Mesenchymal stem cell (in vitro differentiated cells and primary cell): Measurements from ENCODE around the gene CASTOR2.

Source experiments
- DNase-seq: peaks from one replicate; pipeline ENCODE4 v3.0.0-alpha.2; 2013
- H2AFZ ChIP-seq: one replicate; pipeline ENCODE4 v1.6.1; 2013; ENCODE audit warnings: low read depth, mild to moderate bottlenecking, control low read depth, inconsistent platforms, low read length, moderate library complexity
- H2AK5ac ChIP-seq: 2 replicates; pipeline ENCODE4 v1.6.1; 2013; ENCODE audit warnings: low read length, moderate library complexity, mild to moderate bottlenecking, inconsistent platforms; ENCODE audit not compliant: severe bottlenecking
- H2BK120ac ChIP-seq: one replicate; pipeline ENCODE4 v1.6.1; 2013; ENCODE audit warnings: low read depth, mild to moderate bottlenecking, inconsistent platforms, low read length, moderate library complexity
- H2BK12ac ChIP-seq, 2 experiments: one replicate each; pipeline ENCODE4 v1.6.1; 2013; ENCODE audit warnings: inconsistent platforms in 2 of 2, low read length in 2 of 2, mild to moderate bottlenecking in 2 of 2, moderate library complexity in 2 of 2, control low read depth in 1 of 2
- H2BK15ac ChIP-seq: one replicate; pipeline ENCODE4 v1.6.1; 2013; ENCODE audit warnings: mild to moderate bottlenecking, low read depth, inconsistent platforms; ENCODE audit not compliant: poor library complexity, severe bottlenecking
- H2BK5ac ChIP-seq: 2 replicates; pipeline ENCODE4 v1.6.1; 2013; ENCODE audit warnings: low read depth, mild to moderate bottlenecking, low read length, control low read depth, inconsistent platforms; ENCODE audit not compliant: poor library complexity, severe bottlenecking
- H3K14ac ChIP-seq, 2 experiments: one replicate each; pipeline ENCODE4 v1.6.1; 2013; ENCODE audit warnings: inconsistent platforms in 2 of 2, low read length in 2 of 2, control low read depth in 1 of 2, mild to moderate bottlenecking in 1 of 2, moderate library complexity in 1 of 2
- H3K18ac ChIP-seq, 2 experiments: one replicate each; pipeline ENCODE4 v1.6.1; 2013; ENCODE audit warnings: inconsistent platforms in 2 of 2, low read length in 2 of 2, control low read depth in 1 of 2, low read depth in 1 of 2, mild to moderate bottlenecking in 1 of 2
- H3K23ac ChIP-seq, 2 experiments: one replicate each; pipeline ENCODE4 v1.6.1; 2013; ENCODE audit warnings: inconsistent platforms in 2 of 2, low read length in 2 of 2, mild to moderate bottlenecking in 2 of 2, moderate library complexity in 2 of 2, control low read depth in 1 of 2
- H3K27ac ChIP-seq: 2 replicates; pipeline ENCODE4 v1.5.1; 2013; ENCODE audit warnings: mild to moderate bottlenecking, moderate library complexity, low read length, control low read depth, inconsistent platforms; ENCODE audit not compliant: poor library complexity, severe bottlenecking
- H3K27me3 ChIP-seq, 2 experiments: 2 replicates each; pipeline versions ENCODE4 v1.6.1 to v1.7.0; 2013; ENCODE audit warnings: low read length in 2 of 2, mild to moderate bottlenecking in 2 of 2, moderate library complexity in 2 of 2, control low read depth in 1 of 2, inconsistent platforms in 1 of 2; ENCODE audit not compliant: control insufficient read depth in 1 of 2, insufficient read depth in 1 of 2
- H3K36me3 ChIP-seq, 2 experiments: 2 replicates each; pipeline versions ENCODE4 v1.6.1 to v1.7.0; 2013; ENCODE audit warnings: low read length in 2 of 2, control low read depth in 1 of 2, inconsistent platforms in 1 of 2, low read depth in 1 of 2, mild to moderate bottlenecking in 1 of 2; ENCODE audit not compliant: insufficient read depth in 2 of 2, control insufficient read depth in 1 of 2
- H3K4ac ChIP-seq, 2 experiments: one replicate each; pipeline ENCODE4 v1.6.1; 2013; ENCODE audit warnings: inconsistent platforms in 2 of 2, low read length in 2 of 2, mild to moderate bottlenecking in 2 of 2, moderate library complexity in 2 of 2, control low read depth in 1 of 2, low read depth in 1 of 2
- H3K4me1 ChIP-seq: 2 replicates; pipeline ENCODE4 v1.6.1; 2013; ENCODE audit warnings: low read depth, low read length, control low read depth; ENCODE audit not compliant: control insufficient read depth, insufficient read depth
- H3K4me2 ChIP-seq: 2 replicates; pipeline ENCODE4 v1.6.1; 2013; ENCODE audit warnings: low read length, mild to moderate bottlenecking, inconsistent platforms; ENCODE audit not compliant: poor library complexity, severe bottlenecking
- H3K4me3 ChIP-seq, 2 experiments: 2 replicates each; pipeline versions ENCODE4 v1.5.1 to v1.7.0; 2013; ENCODE audit warnings: low read length in 2 of 2, mild to moderate bottlenecking in 2 of 2, control low read depth in 1 of 2, low read depth in 1 of 2; ENCODE audit not compliant: insufficient read depth in 1 of 2
- H3K79me1 ChIP-seq: replicated peaks from 2 replicates; pipeline ENCODE4 v1.6.1; 2013; ENCODE audit warnings: mild to moderate bottlenecking, control low read depth, low read length, inconsistent platforms; ENCODE audit not compliant: poor library complexity, severe bottlenecking
- H3K9ac ChIP-seq: 2 replicates; pipeline ENCODE4 v1.7.0; 2013; ENCODE audit warnings: mild to moderate bottlenecking, low read length, moderate library complexity
- H3K9me3 ChIP-seq: 2 replicates; pipeline ENCODE4 v1.7.0; 2013; ENCODE audit warnings: mild to moderate bottlenecking, low read length; ENCODE audit not compliant: control insufficient read depth
- H4K8ac ChIP-seq: one replicate; pipeline ENCODE4 v1.6.1; 2013; ENCODE audit warnings: inconsistent platforms, mild to moderate bottlenecking, low read length, moderate library complexity
- H4K91ac ChIP-seq: one replicate; pipeline ENCODE4 v1.6.1; 2013; ENCODE audit warnings: mild to moderate bottlenecking, low read length, inconsistent platforms
- WGBS: methylation state at CpG from one replicate; pipeline ENCODE4 v1.1.7; 2013; ENCODE audit warnings: mixed read lengths; 5-methylcytosine and 5-hydroxymethylcytosine counted together

CASTOR2 gene

GRCh38 chr7:75042286-75042685, 77.8 kb downstream of the CASTOR2 start:
- Histone ChIP-seq H3K27me3 (no peaks in the 10 kb centered on the region), H3K4me3 (no peak overlapping the region), H3K9me3 (no peaks in the 10 kb centered on the region), H2BK120ac (no peak overlapping the region), H2BK15ac (no peak overlapping the region), H3K27ac (no peak overlapping the region), H4K91ac (no peak overlapping the region), H2BK5ac (no peak overlapping the region), H3K9ac (peak overlapping the region; percentile 43), H4K8ac (no peak overlapping the region), H3K18ac (no peak overlapping the region), H2AK5ac (no peak overlapping the region), H3K14ac (no peak overlapping the region), H3K36me3 (peaks cover 28 to 41% of the 10 kb centered on the region in 2 experiments), H3K4ac (no peak overlapping the region), H3K79me1 (peaks cover 9% of the 10 kb centered on the region), H2BK12ac (no peak overlapping the region), H3K23ac (no peak overlapping the region), H2AFZ (no peak overlapping the region), H3K4me1 (peaks cover 4% of the 10 kb centered on the region), H3K4me2 (no peak overlapping the region)
- no peak for DNase-seq
- WGBS, result 96% methylated on average over 19 of the region's 19 CpGs

DNA sequence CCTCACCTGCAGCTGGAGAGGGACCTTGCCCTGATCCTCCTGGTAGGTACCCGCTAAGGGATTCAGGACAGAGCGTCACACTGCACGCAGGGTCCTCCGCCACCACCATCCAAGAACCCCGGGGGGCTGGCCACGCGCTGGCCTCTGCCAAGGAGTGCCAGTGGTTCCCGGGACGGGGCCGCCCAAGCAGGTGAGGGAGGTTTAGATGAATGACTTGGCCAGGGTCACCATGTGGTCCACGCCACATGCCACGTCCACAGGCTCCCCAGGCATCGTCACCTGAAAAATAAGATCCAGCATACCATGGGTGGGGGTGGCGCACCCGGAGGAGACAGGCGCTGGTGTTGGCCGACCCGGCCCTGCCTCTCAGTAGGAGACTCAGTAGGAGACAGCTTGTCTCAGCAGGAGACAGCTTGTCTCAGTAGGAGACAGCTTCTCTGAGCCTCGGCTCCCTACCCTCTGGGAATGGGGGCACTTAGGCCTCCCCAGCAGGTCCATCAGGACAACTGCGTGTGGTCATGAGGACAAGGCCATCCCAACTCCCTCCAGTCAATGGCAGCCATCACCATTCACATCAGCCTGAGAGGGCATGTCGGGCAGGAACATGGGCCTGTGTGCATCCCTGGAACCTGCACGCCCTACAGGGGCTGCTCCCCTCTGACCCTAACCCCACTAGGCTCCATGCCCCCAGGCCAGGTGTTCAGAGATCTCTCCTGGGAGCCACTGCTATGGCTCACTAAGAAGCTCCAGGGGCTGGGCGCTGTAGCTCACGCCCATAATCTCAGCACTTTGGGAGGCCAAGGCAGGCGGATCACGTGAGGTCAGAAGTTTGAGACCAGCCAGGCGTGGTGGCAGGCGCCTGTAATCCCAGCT, 78.6 kb downstream of the CASTOR2 start:
- H3K9ac ChIP-seq, result peak overlapping the region; percentile 43
- no peak overlapping the region for H2BK5ac ChIP-seq
- H3K18ac ChIP-seq, result no peak overlapping the region
- no peak overlapping the region for H4K8ac ChIP-seq
- H2AK5ac ChIP-seq, result no peak overlapping the region
- H2BK12ac ChIP-seq, result no peak overlapping the region
- no peak overlapping the region for H3K4me2 ChIP-seq
- no peak overlapping the region for H3K14ac ChIP-seq
- no peak for DNase-seq
- H2BK15ac ChIP-seq, result no peak overlapping the region
- H3K23ac ChIP-seq, result no peak overlapping the region
- no peak overlapping the region for H2AFZ ChIP-seq
- no peak overlapping the region for H2BK120ac ChIP-seq
- peaks cover 9% of the 10 kb centered on the region for H3K79me1 ChIP-seq
- no peak overlapping the region for H3K4ac ChIP-seq
- peaks cover 28 to 43% of the 10 kb centered on the region in 2 experiments for H3K36me3 ChIP-seq
- no peak overlapping the region for H3K4me3 ChIP-seq
- H3K27me3 ChIP-seq, result no peaks in the 10 kb centered on the region
- no peak overlapping the region for H4K91ac ChIP-seq
- H3K9me3 ChIP-seq, result no peaks in the 10 kb centered on the region
- H3K4me1 ChIP-seq, result peaks cover 4% of the 10 kb centered on the region
- no peak overlapping the region for H3K27ac ChIP-seq
- 97% methylated on average over 28 of the region's 28 CpGs for WGBS

GRCh38 chr7:75045881-75046280, 81.4 kb downstream of the CASTOR2 start:
- Histone ChIP-seq H2BK5ac (no peak overlapping the region), H3K79me1 (peaks cover 20% of the 10 kb centered on the region), H3K9me3 (no peaks in the 10 kb centered on the region), H3K36me3 (peaks cover 45 to 62% of the 10 kb centered on the region in 2 experiments), H3K9ac (no peak overlapping the region), H4K91ac (no peak overlapping the region), H3K4ac (no peak overlapping the region), H2BK12ac (no peak overlapping the region), H3K4me3 (no peak overlapping the region), H3K18ac (no peak overlapping the region), H3K4me2 (no peak overlapping the region), H2BK15ac (no peak overlapping the region), H4K8ac (no peak overlapping the region), H3K27me3 (no peaks in the 10 kb centered on the region), H3K4me1 (peaks cover 13% of the 10 kb centered on the region), H3K14ac (no peak overlapping the region), H3K23ac (no peak overlapping the region), H2AK5ac (no peak overlapping the region), H2AFZ (no peak overlapping the region), H2BK120ac (no peak overlapping the region), H3K27ac (no peak overlapping the region)
- 89% methylated on average over 14 of the region's 14 CpGs for WGBS
- no peak for DNase-seq

DNA sequence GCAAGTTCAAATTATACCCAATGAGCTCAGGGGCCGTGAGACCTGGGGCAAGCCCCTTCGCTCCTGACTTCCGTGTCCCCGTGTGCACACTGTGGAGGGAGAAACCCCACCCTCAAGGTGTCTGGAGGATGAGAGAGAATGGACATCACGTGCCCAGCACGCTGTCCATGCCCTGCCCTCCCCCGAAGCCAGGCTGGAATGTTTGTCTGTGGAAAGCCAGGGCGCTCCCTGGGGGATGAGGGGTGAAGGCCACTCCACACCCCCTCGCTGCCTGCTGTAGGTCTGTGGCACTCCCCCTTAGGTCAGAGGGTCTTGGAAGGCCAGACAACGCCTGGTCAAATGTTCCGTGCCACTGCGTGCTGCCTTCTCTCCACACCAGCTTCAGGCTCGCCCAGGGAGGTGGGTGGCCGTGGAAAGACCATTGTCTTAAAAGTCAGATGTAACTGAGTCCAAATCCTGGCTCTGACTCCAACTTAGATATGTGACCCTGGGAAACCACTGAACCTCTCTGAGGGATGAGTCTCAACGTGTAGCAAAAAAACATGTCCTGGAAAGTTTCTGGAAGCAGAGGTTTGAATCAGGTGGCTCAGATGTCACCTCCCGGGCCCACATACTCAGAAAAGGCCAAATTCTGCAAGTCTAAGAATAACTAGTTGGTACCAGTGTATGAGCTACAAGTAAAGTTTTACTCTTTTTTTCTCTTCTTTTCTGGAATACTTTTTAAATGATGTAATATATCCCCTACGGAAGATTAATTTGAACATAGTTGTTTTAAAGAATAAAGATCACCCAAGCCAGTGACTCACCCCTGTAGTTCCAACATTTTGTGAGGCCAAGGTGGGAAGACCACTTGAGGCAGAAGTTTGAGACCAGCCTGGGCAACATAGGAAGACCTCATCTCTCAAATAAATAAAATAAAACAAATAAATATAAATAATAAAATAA, 84.2 kb downstream of the CASTOR2 start:
- H3K4me2 ChIP-seq, result no peak overlapping the region
- H3K9ac ChIP-seq, result peak overlapping the region; percentile 39
- no peak overlapping the region for H2BK15ac ChIP-seq
- H3K9me3 ChIP-seq, result no peaks in the 10 kb centered on the region
- peak overlapping the region in 1 of 2 experiments; percentile 42 for H3K23ac ChIP-seq
- H3K79me1 ChIP-seq, result peaks cover 25% of the 10 kb centered on the region
- DNase-seq, result no peak
- no peak overlapping the region for H2BK120ac ChIP-seq
- H3K27me3 ChIP-seq, result no peaks in the 10 kb centered on the region
- no peak overlapping the region for H2BK5ac ChIP-seq
- H4K91ac ChIP-seq, result no peak overlapping the region
- peak overlapping the region; percentile 33 for H2AK5ac ChIP-seq
- H2AFZ ChIP-seq, result no peak overlapping the region
- no peak overlapping the region for H2BK12ac ChIP-seq
- no peak overlapping the region for H3K4ac ChIP-seq
- no peak overlapping the region for H3K4me3 ChIP-seq
- WGBS, result 93% methylated on average over 15 of the region's 17 CpGs
- H3K4me1 ChIP-seq, result peaks cover 9% of the 10 kb centered on the region
- peaks cover 48 to 59% of the 10 kb centered on the region in 2 experiments for H3K36me3 ChIP-seq
- H4K8ac ChIP-seq, result no peak overlapping the region
- H3K27ac ChIP-seq, result peak overlapping the region; percentile 27
- no peak overlapping the region for H3K18ac ChIP-seq
- H3K14ac ChIP-seq, result peak overlapping the region in 1 of 2 experiments; percentile 83
